ENCODE results near the gene B4GALT1.

DNA sequence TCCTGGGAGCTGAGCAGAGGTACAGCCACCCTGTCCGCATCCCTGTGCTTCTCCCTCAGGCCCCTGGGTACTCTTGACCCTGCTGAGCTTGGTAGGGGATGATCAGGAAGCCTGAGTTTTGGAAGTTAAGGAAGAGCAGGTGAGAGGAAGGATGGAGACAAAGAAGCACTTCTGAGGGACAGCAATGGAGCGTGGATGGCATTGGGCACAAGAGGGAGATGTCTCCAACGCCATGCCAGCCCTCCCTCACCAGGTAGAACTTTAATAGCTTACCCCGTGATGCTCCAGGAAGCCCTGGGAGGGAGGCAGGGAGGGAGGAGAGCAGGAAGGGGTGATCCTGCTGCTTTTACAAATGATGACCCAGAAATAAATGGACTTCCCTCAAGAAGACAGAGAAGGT is 60.8 kb downstream of the B4GALT1 start:
- no peak for TF ChIP-seq EZH2 (IDR thresholded peaks at IDR 0.05; ENCODE audit: low read depth, low read length, severe bottlenecking)
- no peak for TF ChIP-seq EP300 (IDR thresholded peaks at IDR 0.05; ENCODE audit: borderline replicate concordance in 1 of 2, low read depth in 2 of 2, low read length in 2 of 2)
- TF ChIP-seq, protein P1, sequence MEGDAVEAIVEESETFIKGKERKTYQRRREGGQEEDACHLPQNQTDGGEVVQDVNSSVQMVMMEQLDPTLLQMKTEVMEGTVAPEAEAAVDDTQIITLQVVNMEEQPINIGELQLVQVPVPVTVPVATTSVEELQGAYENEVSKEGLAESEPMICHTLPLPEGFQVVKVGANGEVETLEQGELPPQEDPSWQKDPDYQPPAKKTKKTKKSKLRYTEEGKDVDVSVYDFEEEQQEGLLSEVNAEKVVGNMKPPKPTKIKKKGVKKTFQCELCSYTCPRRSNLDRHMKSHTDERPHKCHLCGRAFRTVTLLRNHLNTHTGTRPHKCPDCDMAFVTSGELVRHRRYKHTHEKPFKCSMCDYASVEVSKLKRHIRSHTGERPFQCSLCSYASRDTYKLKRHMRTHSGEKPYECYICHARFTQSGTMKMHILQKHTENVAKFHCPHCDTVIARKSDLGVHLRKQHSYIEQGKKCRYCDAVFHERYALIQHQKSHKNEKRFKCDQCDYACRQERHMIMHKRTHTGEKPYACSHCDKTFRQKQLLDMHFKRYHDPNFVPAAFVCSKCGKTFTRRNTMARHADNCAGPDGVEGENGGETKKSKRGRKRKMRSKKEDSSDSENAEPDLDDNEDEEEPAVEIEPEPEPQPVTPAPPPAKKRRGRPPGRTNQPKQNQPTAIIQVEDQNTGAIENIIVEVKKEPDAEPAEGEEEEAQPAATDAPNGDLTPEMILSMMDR (IDR thresholded peaks at IDR 0.05; ENCODE audit: control extremely low read depth in 1 of 3, insufficient read depth in 1 of 3, low read depth in 1 of 3, low read length in 3 of 3), result no peak
- TF ChIP-seq HDAC2 (IDR thresholded peaks at IDR 0.05; ENCODE audit: borderline replicate concordance in 1 of 2, low read depth in 2 of 2, low read length in 2 of 2), result no peak
- TF ChIP-seq, protein P2, sequence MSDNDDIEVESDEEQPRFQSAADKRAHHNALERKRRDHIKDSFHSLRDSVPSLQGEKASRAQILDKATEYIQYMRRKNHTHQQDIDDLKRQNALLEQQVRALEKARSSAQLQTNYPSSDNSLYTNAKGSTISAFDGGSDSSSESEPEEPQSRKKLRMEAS (IDR thresholded peaks at IDR 0.05), result no peak
- TF ChIP-seq MAFK (IDR thresholded peaks at IDR 0.05; ENCODE audit: low read depth, low read length), result no peak
- TF ChIP-seq POLR2A (IDR thresholded peaks at IDR 0.05; ENCODE audit: control extremely low read depth in 1 of 2, low read depth in 2 of 2, low read length in 2 of 2), result no peak
- no peak for TF ChIP-seq BACH1 (IDR thresholded peaks at IDR 0.05; ENCODE audit: low read length)
- TF ChIP-seq SP1 (IDR thresholded peaks at IDR 0.05; ENCODE audit: low read depth, low read length), result no peak
- TF ChIP-seq, protein P3, sequence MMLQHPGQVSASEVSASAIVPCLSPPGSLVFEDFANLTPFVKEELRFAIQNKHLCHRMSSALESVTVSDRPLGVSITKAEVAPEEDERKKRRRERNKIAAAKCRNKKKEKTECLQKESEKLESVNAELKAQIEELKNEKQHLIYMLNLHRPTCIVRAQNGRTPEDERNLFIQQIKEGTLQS (IDR thresholded peaks at IDR 0.05; ENCODE audit: insufficient read depth, low read depth, low read length), result no peak
- no peak for TF ChIP-seq JUN (IDR thresholded peaks at IDR 0.05; ENCODE audit: low read depth, low read length)
